GM06990 (cell line): ENCODE results near the gene CYB5B.

Experiments
- DNase-seq: peaks from one replicate; pipeline ENCODE4 v3.0.0-alpha.2; 2011; ENCODE audit not compliant: insufficient read length; ENCODE audit errors: extremely low read depth
- H3K27me3 ChIP-seq: replicated peaks from 2 replicates; pipeline ENCODE4 v1.6.0; 2011; ENCODE audit warnings: low read length; ENCODE audit not compliant: control insufficient read depth, insufficient read depth
- H3K36me3 ChIP-seq: 2 replicates; pipeline ENCODE4 v1.5.1; 2011; ENCODE audit warnings: low read length; ENCODE audit not compliant: control insufficient read depth, insufficient read depth
- H3K4me3 ChIP-seq: replicated peaks from 2 replicates; pipeline ENCODE4 v1.5.1; 2011; ENCODE audit warnings: low read depth, mild to moderate bottlenecking, control low read depth, low read length
- TF ChIP-seq, protein P1 (sequence below): IDR thresholded peaks from 2 replicates; pipeline ENCODE4 v1.5.1; 2011; ENCODE audit warnings: low read length, control low read depth, mild to moderate bottlenecking, inconsistent platforms; ENCODE audit not compliant: insufficient read depth, poor library complexity, severe bottlenecking

CYB5B gene

DNA sequence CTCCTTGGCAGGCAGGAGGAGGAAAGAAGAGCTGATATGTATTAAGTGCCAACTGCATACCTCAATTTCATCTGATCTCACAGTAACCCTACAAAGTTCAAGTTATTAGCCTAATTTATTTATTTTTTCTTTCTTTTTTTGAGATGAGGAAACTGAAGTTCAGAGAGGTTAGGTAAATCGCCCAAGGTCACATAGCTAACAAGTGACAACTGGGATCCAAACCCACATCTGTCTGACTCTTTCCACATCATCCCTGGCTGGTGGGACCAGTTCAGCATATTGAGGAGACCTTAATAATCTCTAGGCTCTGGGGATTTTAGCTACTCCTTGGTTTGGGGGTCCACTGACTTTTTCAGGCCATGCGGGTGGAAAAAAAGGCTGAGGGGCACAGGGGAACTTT lies 60.9 kb downstream of the CYB5B start:
- no peak overlapping the region for H3K4me3 ChIP-seq
- no peak for DNase-seq
- no peaks in the 10 kb centered on the region for H3K27me3 ChIP-seq
- TF ChIP-seq, protein P1, sequence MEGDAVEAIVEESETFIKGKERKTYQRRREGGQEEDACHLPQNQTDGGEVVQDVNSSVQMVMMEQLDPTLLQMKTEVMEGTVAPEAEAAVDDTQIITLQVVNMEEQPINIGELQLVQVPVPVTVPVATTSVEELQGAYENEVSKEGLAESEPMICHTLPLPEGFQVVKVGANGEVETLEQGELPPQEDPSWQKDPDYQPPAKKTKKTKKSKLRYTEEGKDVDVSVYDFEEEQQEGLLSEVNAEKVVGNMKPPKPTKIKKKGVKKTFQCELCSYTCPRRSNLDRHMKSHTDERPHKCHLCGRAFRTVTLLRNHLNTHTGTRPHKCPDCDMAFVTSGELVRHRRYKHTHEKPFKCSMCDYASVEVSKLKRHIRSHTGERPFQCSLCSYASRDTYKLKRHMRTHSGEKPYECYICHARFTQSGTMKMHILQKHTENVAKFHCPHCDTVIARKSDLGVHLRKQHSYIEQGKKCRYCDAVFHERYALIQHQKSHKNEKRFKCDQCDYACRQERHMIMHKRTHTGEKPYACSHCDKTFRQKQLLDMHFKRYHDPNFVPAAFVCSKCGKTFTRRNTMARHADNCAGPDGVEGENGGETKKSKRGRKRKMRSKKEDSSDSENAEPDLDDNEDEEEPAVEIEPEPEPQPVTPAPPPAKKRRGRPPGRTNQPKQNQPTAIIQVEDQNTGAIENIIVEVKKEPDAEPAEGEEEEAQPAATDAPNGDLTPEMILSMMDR: no peak
- H3K36me3 ChIP-seq: no peaks in the 10 kb centered on the region

DNA sequence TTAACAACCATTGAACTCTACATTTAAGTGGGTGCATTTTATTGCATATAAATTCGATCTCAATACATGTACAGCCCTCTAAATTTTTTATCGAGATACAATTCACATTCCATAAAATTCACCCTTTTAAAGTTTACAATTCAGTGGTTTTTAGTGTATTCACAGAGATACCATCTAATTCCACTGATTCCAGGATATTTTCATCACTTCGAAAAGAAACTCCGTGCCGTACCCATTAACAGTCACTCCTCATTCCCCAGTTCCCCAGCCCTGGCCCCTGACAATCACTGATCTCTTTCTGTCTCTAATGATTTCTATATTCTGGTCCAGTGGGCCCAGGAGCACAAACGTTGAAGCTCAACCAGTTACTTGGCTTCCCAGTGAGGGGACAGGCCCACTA lies 61.4 kb downstream of the CYB5B start:
- Histone ChIP-seq H3K4me3 (no peak overlapping the region), H3K36me3 (no peaks in the 10 kb centered on the region), H3K27me3 (no peaks in the 10 kb centered on the region)
- TF ChIP-seq, protein P1: no peak
- DNase-seq: no peak

DNA sequence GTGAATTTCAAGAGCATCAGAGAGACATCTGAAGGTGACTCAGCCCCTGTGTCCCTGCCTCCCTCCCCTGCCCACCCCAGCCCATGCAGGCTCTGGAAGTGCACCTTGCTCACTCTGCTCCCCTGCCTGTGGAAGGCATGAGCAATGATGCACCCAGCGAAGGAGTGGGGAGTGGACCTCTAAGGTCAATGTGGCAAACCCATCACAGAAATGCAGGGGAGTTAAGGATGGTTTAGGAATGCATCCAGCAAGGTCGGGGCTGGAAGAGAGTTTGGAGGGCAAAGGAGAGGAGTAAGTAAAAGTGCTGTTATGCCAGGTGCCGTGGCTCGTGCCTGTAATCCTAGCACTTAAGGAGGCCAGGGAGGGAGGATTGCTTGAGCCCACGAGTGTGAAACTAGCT lies 61.9 kb downstream of the CYB5B start:
- TF ChIP-seq, protein P1: no peak
- no peak for DNase-seq
- Histone ChIP-seq H3K27me3 (no peaks in the 10 kb centered on the region), H3K36me3 (no peaks in the 10 kb centered on the region), H3K4me3 (no peak overlapping the region)

DNA sequence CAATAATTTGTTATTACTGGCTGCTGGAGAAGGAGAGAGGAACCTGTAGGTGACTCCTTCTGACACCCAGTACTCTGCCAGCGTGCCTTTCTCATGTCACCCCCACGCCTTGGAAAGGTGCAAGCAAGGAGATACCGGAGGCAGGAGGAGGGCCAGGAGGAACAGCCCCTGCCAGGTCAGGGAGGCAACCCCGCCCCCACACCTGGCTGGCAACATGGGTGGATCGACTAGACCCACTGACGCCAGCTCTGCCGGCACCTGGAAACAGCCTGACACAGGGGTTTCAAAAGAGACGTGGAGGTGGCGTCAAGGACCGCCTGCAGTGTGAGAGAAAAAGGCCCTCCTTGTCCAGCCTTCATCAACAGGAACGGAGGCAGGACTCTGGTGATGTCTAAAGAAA lies 62.3 kb downstream of the CYB5B start:
- TF ChIP-seq, protein P1: no peak
- H3K36me3 ChIP-seq: no peaks in the 10 kb centered on the region
- no peak for DNase-seq
- no peaks in the 10 kb centered on the region for H3K27me3 ChIP-seq
- no peak overlapping the region for H3K4me3 ChIP-seq

DNA sequence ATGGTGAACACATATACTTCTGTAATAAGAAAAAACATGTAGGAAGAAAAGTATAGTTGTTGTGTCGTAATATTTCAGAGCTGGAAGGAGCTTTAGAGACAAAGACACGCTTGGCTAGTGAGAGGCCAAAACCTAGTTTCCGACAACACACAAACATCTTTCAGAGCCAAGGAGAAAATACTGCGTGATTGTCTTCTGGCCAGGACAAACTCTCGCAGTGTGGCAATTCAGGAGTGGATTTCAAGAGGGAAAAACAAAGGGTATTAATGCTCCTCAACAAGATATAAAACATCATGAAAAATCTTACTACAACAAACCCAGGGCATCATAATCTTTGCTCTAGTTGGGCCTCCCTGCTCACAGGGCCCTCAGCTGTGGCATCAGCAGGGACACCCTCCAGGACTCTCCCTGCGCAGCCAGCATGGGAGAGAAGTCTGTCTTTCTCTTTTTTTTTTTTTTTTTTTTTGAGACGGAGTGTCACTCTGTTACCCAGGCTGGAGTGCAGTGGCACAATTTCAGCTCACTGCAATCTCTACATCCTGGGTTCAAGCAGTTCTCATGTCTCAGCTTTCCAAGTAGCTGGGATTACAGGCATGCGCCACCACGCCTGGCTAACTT lies 66.4 kb downstream of the CYB5B start:
- no peaks in the 10 kb centered on the region for H3K36me3 ChIP-seq
- H3K27me3 ChIP-seq: no peaks in the 10 kb centered on the region
- no peak for DNase-seq
- H3K4me3 ChIP-seq: no peak overlapping the region
- TF ChIP-seq, protein P1: no peak

DNA sequence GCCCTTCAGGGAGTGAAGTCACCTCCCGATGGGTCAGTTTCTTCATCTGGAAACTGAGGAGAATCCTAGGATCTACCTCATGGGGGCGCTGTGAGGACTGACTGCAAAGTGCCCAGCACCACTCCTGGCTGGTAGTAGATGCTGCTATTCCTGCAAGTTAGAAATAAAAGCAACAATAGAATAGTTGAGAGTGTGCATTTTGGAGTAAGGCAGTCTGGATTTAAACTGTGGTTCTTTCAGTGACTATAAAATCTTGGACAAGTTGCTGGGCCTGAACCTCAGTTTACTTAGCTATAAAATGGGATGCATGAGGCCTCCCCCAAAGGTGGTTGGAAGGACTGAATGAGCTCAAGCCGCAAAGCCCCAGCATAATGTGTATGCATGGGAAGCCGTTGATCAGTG lies 70.6 kb downstream of the CYB5B start:
- no peaks in the 10 kb centered on the region for H3K36me3 ChIP-seq
- no peak overlapping the region for H3K4me3 ChIP-seq
- no peaks in the 10 kb centered on the region for H3K27me3 ChIP-seq
- DNase-seq: no peak
- TF ChIP-seq, protein P1: peak; percentile 33
